Activated naive CD4-positive, alpha-beta T cell treated with anti-CD3 and anti-CD28 coated beads for 36 hours (primary cell): ENCODE data around the gene HEATR1. TPM values are rescaled to one million over a fixed set of nuclear protein-coding genes. Genes with fewer than 3 reads are reported as not detected.

ENCODE experiments used
- CTCF ChIA-PET: fragments of 350-600 bp; sonication (Branson Sonifier 250); formaldehyde crosslinking; loops from one replicate; lab custom pipeline; 2021; ENCODE audit warnings: antibody characterized with exemption; lab: Charles Lee
- DNase-seq: peaks from one replicate; pipeline ENCODE4 v3.0.0-alpha.2; 2020
- H3K27ac Mint-ChIP-seq: one replicate; pipeline ENCODE4 v1.8.0; 2021; ENCODE audit warnings: mild to moderate bottlenecking, mixed read lengths
- H3K27me3 Mint-ChIP-seq: one replicate; pipeline ENCODE4 v1.8.0; 2021; ENCODE audit warnings: low read depth, mixed read lengths
- H3K36me3 Mint-ChIP-seq: one replicate; pipeline ENCODE4 v1.8.0; 2021; ENCODE audit warnings: low read depth, mixed read lengths
- H3K4me1 Mint-ChIP-seq: one replicate; pipeline ENCODE4 v1.8.0; 2021; ENCODE audit warnings: low read depth, mixed read lengths
- H3K4me3 Mint-ChIP-seq: one replicate; pipeline ENCODE4 v1.8.0; 2021; ENCODE audit warnings: mild to moderate bottlenecking, moderate library complexity, mixed read lengths
- H3K9me3 Mint-ChIP-seq: one replicate; pipeline ENCODE4 v1.8.0; 2021; ENCODE audit warnings: mixed read lengths
- intact Hi-C: fragments of 100-400 bp; cut with micrococcal nuclease; formaldehyde crosslinking; loops from one replicate; pipeline ENCODE4 v1.15.1; 2023
- total RNA-seq, 2 experiments: library from RNA; stranded (reverse); gene quantifications; one replicate each; pipeline ENCODE4 v1.2.3, GENCODE V29; 2021

The HEATR1 gene
- 10 to 100 TPM; 71.6 to 75.1 TPM for total RNA-seq

GRCh38 chr1:236603991-236604904 is at the start of gene HEATR1:
TSS of gene HEATR1 (minus strand) at chr1:236604516. CDS start at chr1:236604095, 421 bp downstream.
- H3K9me3 Mint-ChIP-seq: no peaks in the 10 kb centered on the region
- intact Hi-C loops: loop anchor here (1.0 to 5.0 kb wide), 5 partner anchors 80 to 462 kb away; partner anchors contain the start of genes ACTN2, GPR137B and MTR
- H3K27me3 Mint-ChIP-seq: peaks cover 7% of the 10 kb centered on the region
- peak within 1 kb of the TSS; percentile 97 for H3K4me3 Mint-ChIP-seq
- CTCF ChIA-PET: interaction anchor here (0.6 to 1.8 kb wide), 4 partner anchors 9 to 958 kb away, joined by 3 to 5 read pairs (median 3); no protein-coding TSS in a partner anchor
- H3K36me3 Mint-ChIP-seq: peaks cover 26% of the 10 kb centered on the region
- peak within 1 kb of the TSS; percentile 88 for H3K27ac Mint-ChIP-seq
- peaks cover 31% of the 10 kb centered on the region for H3K4me1 Mint-ChIP-seq
- DNase-seq: peak; percentile 93

GRCh38 chr1:236645016-236645680 is 40.8 kb upstream of the HEATR1 start:
- CTCF ChIA-PET: no interaction called here
- no peak for DNase-seq
- Mint-ChIP-seq H3K27me3 (no peaks in the 10 kb centered on the region), H3K4me3 (no peak overlapping the region), H3K4me1 (no peaks in the 10 kb centered on the region), H3K9me3 (no peaks in the 10 kb centered on the region), H3K27ac (no peak overlapping the region), H3K36me3 (no peaks in the 10 kb centered on the region)
- intact Hi-C loops: no loop called here

GRCh38 chr1:236642763-236643162 is 38.4 kb upstream of the HEATR1 start:
- intact Hi-C loops: no loop called here
- no peaks in the 10 kb centered on the region for H3K9me3 Mint-ChIP-seq
- CTCF ChIA-PET: interaction anchor here (0.7 kb wide), 1 partner anchor 183 kb away, joined by 3 read pairs; no protein-coding TSS in a partner anchor
- DNase-seq: no peak
- no peaks in the 10 kb centered on the region for H3K36me3 Mint-ChIP-seq
- H3K4me1 Mint-ChIP-seq: no peaks in the 10 kb centered on the region
- no peak overlapping the region for H3K4me3 Mint-ChIP-seq
- no peaks in the 10 kb centered on the region for H3K27me3 Mint-ChIP-seq
- H3K27ac Mint-ChIP-seq: no peak overlapping the region

GRCh38 chr1:236639686-236640085 is 35.4 kb upstream of the HEATR1 start:
- no peak for DNase-seq
- CTCF ChIA-PET: no interaction called here
- no peak overlapping the region for H3K4me3 Mint-ChIP-seq

GRCh38 chr1:236638945-236639344 is 34.6 kb upstream of the HEATR1 start:
- no peaks in the 10 kb centered on the region for H3K4me1 Mint-ChIP-seq
- no peaks in the 10 kb centered on the region for H3K36me3 Mint-ChIP-seq
- CTCF ChIA-PET: no interaction called here
- H3K27ac Mint-ChIP-seq: no peak overlapping the region
- no peak overlapping the region for H3K4me3 Mint-ChIP-seq
- H3K9me3 Mint-ChIP-seq: no peaks in the 10 kb centered on the region
- intact Hi-C loops: no loop called here
- DNase-seq: no peak
- H3K27me3 Mint-ChIP-seq: peaks cover 9% of the 10 kb centered on the region

More at GRCh38 chr1:236639686-236640085, 35.4 kb upstream of the HEATR1 start:
- H3K9me3 Mint-ChIP-seq: no peaks in the 10 kb centered on the region
- no peak overlapping the region for H3K27ac Mint-ChIP-seq
- no peaks in the 10 kb centered on the region for H3K4me1 Mint-ChIP-seq
- peaks cover 9% of the 10 kb centered on the region for H3K27me3 Mint-ChIP-seq
- intact Hi-C loops: no loop called here
- H3K36me3 Mint-ChIP-seq: no peaks in the 10 kb centered on the region

- peaks cover 15% of the 10 kb centered on the region for H3K27me3 Mint-ChIP-seq
- no peak overlapping the region for H3K4me3 Mint-ChIP-seq
- no peaks in the 10 kb centered on the region for H3K9me3 Mint-ChIP-seq
- no peaks in the 10 kb centered on the region for H3K4me1 Mint-ChIP-seq
- CTCF ChIA-PET: no interaction called here
- no peaks in the 10 kb centered on the region for H3K36me3 Mint-ChIP-seq
- no peak overlapping the region for H3K27ac Mint-ChIP-seq
- DNase-seq: no peak
- intact Hi-C loops: no loop called here
Observed at GRCh38 chr1:236636017-236636416, 31.7 kb upstream of the HEATR1 start.

- Mint-ChIP-seq H3K27me3 (peaks cover 10% of the 10 kb centered on the region), H3K9me3 (no peaks in the 10 kb centered on the region), H3K36me3 (no peaks in the 10 kb centered on the region), H3K4me3 (no peak overlapping the region), H3K27ac (no peak overlapping the region), H3K4me1 (no peaks in the 10 kb centered on the region)
- intact Hi-C loops: no loop called here
- no peak for DNase-seq
- CTCF ChIA-PET: no interaction called here
Observed at GRCh38 chr1:236627727-236628408, 23.6 kb upstream of the HEATR1 start.

GRCh38 chr1:236623371-236624166 is 19.3 kb upstream of the HEATR1 start:
- peaks cover 7% of the 10 kb centered on the region for H3K9me3 Mint-ChIP-seq
- H3K36me3 Mint-ChIP-seq: no peaks in the 10 kb centered on the region
- no peak overlapping the region for H3K27ac Mint-ChIP-seq
- no peak overlapping the region for H3K4me3 Mint-ChIP-seq
- intact Hi-C loops: no loop called here
- DNase-seq: no peak
- H3K4me1 Mint-ChIP-seq: no peaks in the 10 kb centered on the region
- H3K27me3 Mint-ChIP-seq: peaks cover 30% of the 10 kb centered on the region
- CTCF ChIA-PET: no interaction called here

GRCh38 chr1:236622407-236622806 is 18.1 kb upstream of the HEATR1 start:
- no peak for DNase-seq
- Mint-ChIP-seq H3K9me3 (peaks cover 7% of the 10 kb centered on the region), H3K4me1 (no peaks in the 10 kb centered on the region), H3K4me3 (no peak overlapping the region), H3K27ac (no peak overlapping the region), H3K36me3 (no peaks in the 10 kb centered on the region), H3K27me3 (peaks cover 36% of the 10 kb centered on the region)
- intact Hi-C loops: no loop called here
- CTCF ChIA-PET: no interaction called here

GRCh38 chr1:236619398-236619797 is 15.1 kb upstream of the HEATR1 start:
- intact Hi-C loops: no loop called here
- H3K27me3 Mint-ChIP-seq: peaks cover 49% of the 10 kb centered on the region
- H3K4me3 Mint-ChIP-seq: no peak overlapping the region
- CTCF ChIA-PET: no interaction called here
- DNase-seq: no peak
- H3K4me1 Mint-ChIP-seq: no peaks in the 10 kb centered on the region
- no peak overlapping the region for H3K27ac Mint-ChIP-seq
- H3K9me3 Mint-ChIP-seq: peaks cover 7% of the 10 kb centered on the region
- H3K36me3 Mint-ChIP-seq: no peaks in the 10 kb centered on the region

- no peaks in the 10 kb centered on the region for H3K36me3 Mint-ChIP-seq
- DNase-seq: no peak
- CTCF ChIA-PET: no interaction called here
- H3K9me3 Mint-ChIP-seq: peaks cover 7% of the 10 kb centered on the region
- H3K4me1 Mint-ChIP-seq: no peaks in the 10 kb centered on the region
- peaks cover 46% of the 10 kb centered on the region for H3K27me3 Mint-ChIP-seq
- H3K27ac Mint-ChIP-seq: no peak overlapping the region
- intact Hi-C loops: no loop called here
- no peak overlapping the region for H3K4me3 Mint-ChIP-seq
Observed at GRCh38 chr1:236618507-236618906, 14.2 kb upstream of the HEATR1 start.
